WTC11 (cell line): Measurements from ENCODE around the gene PRMT9.

Source experiments
- ATF1 ChIP-seq: sonication (generic); formaldehyde crosslinking; IDR thresholded peaks from 2 replicates; pipeline ENCODE4 v1.8.1; 2023; ENCODE audit warnings: mild to moderate bottlenecking, moderate library complexity, missing genetic modification reagents
- CBFB ChIP-seq: sonication (generic); formaldehyde crosslinking; IDR thresholded peaks from 2 replicates; pipeline ENCODE4 v1.8.1; 2022; ENCODE audit warnings: mild to moderate bottlenecking, low read depth, missing genetic modification reagents
- ESRRA ChIP-seq: sonication (generic); formaldehyde crosslinking; IDR thresholded peaks from 2 replicates; pipeline ENCODE4 v1.8.1; 2022; ENCODE audit warnings: mild to moderate bottlenecking, missing genetic modification reagents, borderline replicate concordance
- JUN ChIP-seq: sonication (generic); formaldehyde crosslinking; IDR thresholded peaks from 2 replicates; pipeline ENCODE4 v1.8.0; 2023; ENCODE audit warnings: mild to moderate bottlenecking, missing genetic modification reagents
- NFE2L1 ChIP-seq: sonication (generic); formaldehyde crosslinking; IDR thresholded peaks from 2 replicates; pipeline ENCODE4 v1.8.1; 2023; ENCODE audit warnings: missing genetic modification reagents
- SP1 ChIP-seq: sonication (generic); formaldehyde crosslinking; conservative IDR thresholded peaks from 2 replicates; pipeline ENCODE4 v1.8.1; 2022; ENCODE audit warnings: missing genetic modification reagents
- TF ChIP-seq, protein P1 (sequence below): fragments of 200-600 bp; IDR thresholded peaks from 2 replicates; pipeline ENCODE4 v1.8.0; 2022; ENCODE audit warnings: antibody characterized with exemption
- TF ChIP-seq, protein P2 (sequence below): sonication (generic); formaldehyde crosslinking; IDR thresholded peaks from 2 replicates; pipeline ENCODE4 v1.8.0; 2022; ENCODE audit warnings: mild to moderate bottlenecking, missing genetic modification reagents
- TF ChIP-seq, protein P3 (sequence below): sonication (generic); formaldehyde crosslinking; conservative IDR thresholded peaks from 2 replicates; pipeline ENCODE4 v1.8.1; 2022; ENCODE audit warnings: mild to moderate bottlenecking, missing genetic modification reagents
- TF ChIP-seq, protein P4 (sequence below): sonication (generic); formaldehyde crosslinking; IDR thresholded peaks from 2 replicates; pipeline ENCODE4 v1.8.0; 2022; ENCODE audit warnings: mild to moderate bottlenecking, missing genetic modification reagents
- TF ChIP-seq, protein P5 (sequence below): sonication (generic); formaldehyde crosslinking; IDR thresholded peaks from 2 replicates; pipeline ENCODE4 v1.8.1; 2022; ENCODE audit warnings: low read depth, missing genetic modification reagents, borderline replicate concordance
- TF ChIP-seq, protein P6 (sequence below): fragments of 250-450 bp; sonication (Bioruptor Pico); IDR thresholded peaks from 2 replicates; pipeline ENCODE4 v1.8.0; 2021; ENCODE audit warnings: mild to moderate bottlenecking
- TF ChIP-seq, protein P7 (sequence below): sonication (generic); formaldehyde crosslinking; conservative IDR thresholded peaks from 2 replicates; pipeline ENCODE4 v1.8.1; 2023; ENCODE audit warnings: mild to moderate bottlenecking, low read depth, missing genetic modification reagents, moderate library complexity

DNA sequence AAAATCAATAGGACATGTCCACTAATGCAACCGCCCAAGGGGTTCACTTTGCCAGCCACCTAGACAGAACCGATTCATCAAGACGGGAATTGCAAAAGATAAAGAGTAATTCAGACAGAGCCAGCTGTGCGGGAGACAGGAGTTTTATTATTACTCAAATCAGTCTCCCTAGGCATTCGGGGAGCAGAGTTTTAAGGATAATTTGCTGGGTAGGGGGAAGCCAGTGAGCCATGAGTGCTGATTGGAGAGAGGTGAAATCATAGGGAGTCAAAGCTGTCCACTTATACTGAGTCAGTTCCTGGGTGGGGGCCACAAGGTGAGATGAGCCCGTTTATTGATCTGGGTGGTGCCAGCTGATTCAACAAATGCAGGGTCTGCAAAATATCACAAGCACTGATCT, 58.2 kb downstream of the PRMT9 start:
- TF ChIP-seq, protein P1, sequence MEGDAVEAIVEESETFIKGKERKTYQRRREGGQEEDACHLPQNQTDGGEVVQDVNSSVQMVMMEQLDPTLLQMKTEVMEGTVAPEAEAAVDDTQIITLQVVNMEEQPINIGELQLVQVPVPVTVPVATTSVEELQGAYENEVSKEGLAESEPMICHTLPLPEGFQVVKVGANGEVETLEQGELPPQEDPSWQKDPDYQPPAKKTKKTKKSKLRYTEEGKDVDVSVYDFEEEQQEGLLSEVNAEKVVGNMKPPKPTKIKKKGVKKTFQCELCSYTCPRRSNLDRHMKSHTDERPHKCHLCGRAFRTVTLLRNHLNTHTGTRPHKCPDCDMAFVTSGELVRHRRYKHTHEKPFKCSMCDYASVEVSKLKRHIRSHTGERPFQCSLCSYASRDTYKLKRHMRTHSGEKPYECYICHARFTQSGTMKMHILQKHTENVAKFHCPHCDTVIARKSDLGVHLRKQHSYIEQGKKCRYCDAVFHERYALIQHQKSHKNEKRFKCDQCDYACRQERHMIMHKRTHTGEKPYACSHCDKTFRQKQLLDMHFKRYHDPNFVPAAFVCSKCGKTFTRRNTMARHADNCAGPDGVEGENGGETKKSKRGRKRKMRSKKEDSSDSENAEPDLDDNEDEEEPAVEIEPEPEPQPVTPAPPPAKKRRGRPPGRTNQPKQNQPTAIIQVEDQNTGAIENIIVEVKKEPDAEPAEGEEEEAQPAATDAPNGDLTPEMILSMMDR = no peak
- TF ChIP-seq SP1 (CRISPR knock-in tag) (no peak), ESRRA (no peak), CBFB (no peak), NFE2L1 (CRISPR knock-in tag) (no peak), ATF1 (CRISPR knock-in tag) (no peak), JUN (no peak)
- TF ChIP-seq, protein P2, sequence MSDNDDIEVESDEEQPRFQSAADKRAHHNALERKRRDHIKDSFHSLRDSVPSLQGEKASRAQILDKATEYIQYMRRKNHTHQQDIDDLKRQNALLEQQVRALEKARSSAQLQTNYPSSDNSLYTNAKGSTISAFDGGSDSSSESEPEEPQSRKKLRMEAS = no peak
- TF ChIP-seq, protein P3, sequence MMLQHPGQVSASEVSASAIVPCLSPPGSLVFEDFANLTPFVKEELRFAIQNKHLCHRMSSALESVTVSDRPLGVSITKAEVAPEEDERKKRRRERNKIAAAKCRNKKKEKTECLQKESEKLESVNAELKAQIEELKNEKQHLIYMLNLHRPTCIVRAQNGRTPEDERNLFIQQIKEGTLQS = no peak
- TF ChIP-seq, protein P4, sequence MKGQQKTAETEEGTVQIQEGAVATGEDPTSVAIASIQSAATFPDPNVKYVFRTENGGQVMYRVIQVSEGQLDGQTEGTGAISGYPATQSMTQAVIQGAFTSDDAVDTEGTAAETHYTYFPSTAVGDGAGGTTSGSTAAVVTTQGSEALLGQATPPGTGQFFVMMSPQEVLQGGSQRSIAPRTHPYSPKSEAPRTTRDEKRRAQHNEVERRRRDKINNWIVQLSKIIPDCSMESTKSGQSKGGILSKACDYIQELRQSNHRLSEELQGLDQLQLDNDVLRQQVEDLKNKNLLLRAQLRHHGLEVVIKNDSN (CRISPR knock-in tag) = no peak
- TF ChIP-seq, protein P5, sequence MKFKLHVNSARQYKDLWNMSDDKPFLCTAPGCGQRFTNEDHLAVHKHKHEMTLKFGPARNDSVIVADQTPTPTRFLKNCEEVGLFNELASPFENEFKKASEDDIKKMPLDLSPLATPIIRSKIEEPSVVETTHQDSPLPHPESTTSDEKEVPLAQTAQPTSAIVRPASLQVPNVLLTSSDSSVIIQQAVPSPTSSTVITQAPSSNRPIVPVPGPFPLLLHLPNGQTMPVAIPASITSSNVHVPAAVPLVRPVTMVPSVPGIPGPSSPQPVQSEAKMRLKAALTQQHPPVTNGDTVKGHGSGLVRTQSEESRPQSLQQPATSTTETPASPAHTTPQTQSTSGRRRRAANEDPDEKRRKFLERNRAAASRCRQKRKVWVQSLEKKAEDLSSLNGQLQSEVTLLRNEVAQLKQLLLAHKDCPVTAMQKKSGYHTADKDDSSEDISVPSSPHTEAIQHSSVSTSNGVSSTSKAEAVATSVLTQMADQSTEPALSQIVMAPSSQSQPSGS (CRISPR knock-in tag) = no peak
- TF ChIP-seq, protein P6, sequence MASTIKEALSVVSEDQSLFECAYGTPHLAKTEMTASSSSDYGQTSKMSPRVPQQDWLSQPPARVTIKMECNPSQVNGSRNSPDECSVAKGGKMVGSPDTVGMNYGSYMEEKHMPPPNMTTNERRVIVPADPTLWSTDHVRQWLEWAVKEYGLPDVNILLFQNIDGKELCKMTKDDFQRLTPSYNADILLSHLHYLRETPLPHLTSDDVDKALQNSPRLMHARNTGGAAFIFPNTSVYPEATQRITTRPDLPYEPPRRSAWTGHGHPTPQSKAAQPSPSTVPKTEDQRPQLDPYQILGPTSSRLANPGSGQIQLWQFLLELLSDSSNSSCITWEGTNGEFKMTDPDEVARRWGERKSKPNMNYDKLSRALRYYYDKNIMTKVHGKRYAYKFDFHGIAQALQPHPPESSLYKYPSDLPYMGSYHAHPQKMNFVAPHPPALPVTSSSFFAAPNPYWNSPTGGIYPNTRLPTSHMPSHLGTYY (CRISPR knock-in tag) = no peak
- TF ChIP-seq, protein P7, sequence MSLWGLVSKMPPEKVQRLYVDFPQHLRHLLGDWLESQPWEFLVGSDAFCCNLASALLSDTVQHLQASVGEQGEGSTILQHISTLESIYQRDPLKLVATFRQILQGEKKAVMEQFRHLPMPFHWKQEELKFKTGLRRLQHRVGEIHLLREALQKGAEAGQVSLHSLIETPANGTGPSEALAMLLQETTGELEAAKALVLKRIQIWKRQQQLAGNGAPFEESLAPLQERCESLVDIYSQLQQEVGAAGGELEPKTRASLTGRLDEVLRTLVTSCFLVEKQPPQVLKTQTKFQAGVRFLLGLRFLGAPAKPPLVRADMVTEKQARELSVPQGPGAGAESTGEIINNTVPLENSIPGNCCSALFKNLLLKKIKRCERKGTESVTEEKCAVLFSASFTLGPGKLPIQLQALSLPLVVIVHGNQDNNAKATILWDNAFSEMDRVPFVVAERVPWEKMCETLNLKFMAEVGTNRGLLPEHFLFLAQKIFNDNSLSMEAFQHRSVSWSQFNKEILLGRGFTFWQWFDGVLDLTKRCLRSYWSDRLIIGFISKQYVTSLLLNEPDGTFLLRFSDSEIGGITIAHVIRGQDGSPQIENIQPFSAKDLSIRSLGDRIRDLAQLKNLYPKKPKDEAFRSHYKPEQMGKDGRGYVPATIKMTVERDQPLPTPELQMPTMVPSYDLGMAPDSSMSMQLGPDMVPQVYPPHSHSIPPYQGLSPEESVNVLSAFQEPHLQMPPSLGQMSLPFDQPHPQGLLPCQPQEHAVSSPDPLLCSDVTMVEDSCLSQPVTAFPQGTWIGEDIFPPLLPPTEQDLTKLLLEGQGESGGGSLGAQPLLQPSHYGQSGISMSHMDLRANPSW = no peak
